Epithelial cell of esophagus (primary cell): ENCODE results near the gene ADSS1.

Experiments
- DNase-seq: peaks from one replicate; pipeline ENCODE4 v3.0.0; 2010; ENCODE audit warnings: low read depth
- H3K4me3 ChIP-seq: 2 replicates; pipeline ENCODE4 v1.5.1; 2011; ENCODE audit warnings: mild to moderate bottlenecking, low read length, control low read depth
- CTCF ChIP-seq: IDR thresholded peaks from 2 replicates; pipeline ENCODE4 v1.5.1; 2011; ENCODE audit warnings: low read depth, mild to moderate bottlenecking, low read length, control low read depth, inconsistent platforms; ENCODE audit not compliant: insufficient read depth; ENCODE audit errors: missing control alignments

The ADSS1 gene

GRCh38 chr14:104732931-104733681 is 9.1 kb downstream of the ADSS1 start:
- peak; percentile 66 for DNase-seq
- H3K4me3 ChIP-seq = no peak overlapping the region
- TF ChIP-seq CTCF = no peak

GRCh38 chr14:104734051-104734587 is 10.1 kb downstream of the ADSS1 start:
- H3K4me3 ChIP-seq = no peak overlapping the region
- no peak for TF ChIP-seq CTCF
- DNase-seq = no peak

GRCh38 chr14:104734601-104734990 is 10.6 kb downstream of the ADSS1 start:
- no peak for TF ChIP-seq CTCF
- H3K4me3 ChIP-seq = no peak overlapping the region
- DNase-seq = no peak

- no peak for DNase-seq
- TF ChIP-seq CTCF = no peak
- no peak overlapping the region for H3K4me3 ChIP-seq
These were observed 11.2 kb downstream of the ADSS1 start for GRCh38 chr14:104734991-104735779.

- no peak overlapping the region for H3K4me3 ChIP-seq
- DNase-seq = peak; percentile 65
- TF ChIP-seq CTCF = no peak
These were observed 12.0 kb downstream of the ADSS1 start for GRCh38 chr14:104735830-104736642.

GRCh38 chr14:104738375-104739019 is 14.5 kb downstream of the ADSS1 start:
- TF ChIP-seq CTCF = no peak
- H3K4me3 ChIP-seq = no peak overlapping the region

More at GRCh38 chr14:104738375-104739019, 14.5 kb downstream of the ADSS1 start:
- no peak for DNase-seq
